H9 (cell line): Measurements from ENCODE around the gene INPP5A. TPM values are rescaled to one million over a fixed set of nuclear protein-coding genes. Genes with fewer than 3 reads are reported as not detected.

ENCODE experiments used
- DNase-seq: peaks from one replicate; pipeline ENCODE4 v3.0.0-alpha.2; 2017
- H2AFZ ChIP-seq: one replicate; pipeline ENCODE4 v1.6.1; 2013; ENCODE audit warnings: mild to moderate bottlenecking, low read length, control low read depth, moderate library complexity
- H2AK5ac ChIP-seq: 2 replicates; pipeline ENCODE4 v1.6.1; 2013; ENCODE audit warnings: low read length, control low read depth, mixed read lengths; ENCODE audit not compliant: insufficient read length
- H2BK120ac ChIP-seq: one replicate; pipeline ENCODE4 v1.6.1; 2013; ENCODE audit warnings: low read depth, mild to moderate bottlenecking, low read length, control low read depth, inconsistent platforms; ENCODE audit not compliant: poor library complexity, severe bottlenecking
- H2BK12ac ChIP-seq: 2 replicates; pipeline ENCODE4 v1.6.1; 2013; ENCODE audit warnings: low read length, control low read depth, mixed read lengths, low read depth; ENCODE audit not compliant: insufficient read length
- H2BK15ac ChIP-seq: 2 replicates; pipeline ENCODE4 v1.6.1; 2013; ENCODE audit warnings: low read depth, low read length, control low read depth
- H2BK20ac ChIP-seq: one replicate; pipeline ENCODE4 v1.6.1; 2013; ENCODE audit warnings: low read depth, mild to moderate bottlenecking, low read length, control low read depth, inconsistent platforms; ENCODE audit not compliant: poor library complexity, severe bottlenecking
- H2BK5ac ChIP-seq: 2 replicates; pipeline ENCODE4 v1.6.1; 2013; ENCODE audit warnings: low read length, control low read depth, mixed read lengths; ENCODE audit not compliant: insufficient read length
- H3K14ac ChIP-seq: 2 replicates; pipeline ENCODE4 v1.6.1; 2013; ENCODE audit warnings: low read length, control low read depth; ENCODE audit not compliant: insufficient read depth
- H3K18ac ChIP-seq: 2 replicates; pipeline ENCODE4 v1.6.1; 2013; ENCODE audit warnings: low read depth, mild to moderate bottlenecking, mixed read lengths, low read length, control low read depth; ENCODE audit not compliant: insufficient read length
- H3K23ac ChIP-seq: 2 replicates; pipeline ENCODE4 v1.6.1; 2013; ENCODE audit warnings: low read length, control low read depth, mixed read lengths, low read depth; ENCODE audit not compliant: insufficient read length
- H3K23me2 ChIP-seq: 2 replicates; pipeline ENCODE4 v1.6.1; 2013; ENCODE audit warnings: low read depth, mild to moderate bottlenecking, mixed read lengths, low read length, control low read depth; ENCODE audit not compliant: insufficient read length, poor library complexity, severe bottlenecking
- H3K27ac ChIP-seq: 2 replicates; pipeline ENCODE4 v1.5.1; 2013; ENCODE audit warnings: low read length, control low read depth, mixed read lengths, low read depth; ENCODE audit not compliant: insufficient read length
- H3K27me3 ChIP-seq: 2 replicates; pipeline ENCODE4 v1.6.1; 2013; ENCODE audit warnings: low read length, control low read depth, inconsistent platforms; ENCODE audit not compliant: insufficient read depth
- H3K4ac ChIP-seq: 2 replicates; pipeline ENCODE4 v1.6.1; 2013; ENCODE audit warnings: low read depth, mild to moderate bottlenecking, control low read depth, inconsistent platforms, low read length, moderate library complexity
- H3K4me1 ChIP-seq: 2 replicates; pipeline ENCODE4 v1.6.1; 2013; ENCODE audit warnings: low read length, control low read depth, inconsistent platforms; ENCODE audit not compliant: insufficient read depth
- H3K4me2 ChIP-seq: 2 replicates; pipeline ENCODE4 v1.6.1; 2013; ENCODE audit warnings: low read length, control low read depth, mixed read lengths; ENCODE audit not compliant: insufficient read length, insufficient read depth
- H3K56ac ChIP-seq: 2 replicates; pipeline ENCODE4 v1.6.1; 2013; ENCODE audit warnings: low read depth, mild to moderate bottlenecking, mixed read lengths, low read length, control low read depth; ENCODE audit not compliant: insufficient read length
- H3K79me1 ChIP-seq: 2 replicates; pipeline ENCODE4 v1.6.1; 2013; ENCODE audit warnings: low read depth, mild to moderate bottlenecking, moderate library complexity, low read length, control low read depth, inconsistent platforms; ENCODE audit not compliant: insufficient read depth, poor library complexity, severe bottlenecking
- H3K79me2 ChIP-seq: 2 replicates; pipeline ENCODE4 v1.6.1; 2013; ENCODE audit warnings: low read length, control low read depth, inconsistent platforms; ENCODE audit not compliant: insufficient read depth
- H3K9ac ChIP-seq: 2 replicates; pipeline ENCODE4 v1.6.1; 2013; ENCODE audit warnings: low read length, control low read depth, mixed read lengths; ENCODE audit not compliant: insufficient read length; ENCODE audit errors: extremely low read depth
- H3K9me3 ChIP-seq: one replicate; pipeline ENCODE4 v1.6.1; 2013; ENCODE audit warnings: low read depth, low read length, inconsistent platforms; ENCODE audit not compliant: control insufficient read depth
- H3T11ph ChIP-seq: one replicate; pipeline ENCODE4 v1.6.1; 2013; ENCODE audit warnings: mild to moderate bottlenecking, low read length, control low read depth, inconsistent platforms
- H4K20me1 ChIP-seq: one replicate; pipeline ENCODE4 v1.6.1; 2013; ENCODE audit not compliant: control insufficient read depth, insufficient read length, insufficient read depth
- H4K5ac ChIP-seq: 2 replicates; pipeline ENCODE4 v1.6.1; 2013; ENCODE audit warnings: low read depth, mild to moderate bottlenecking, mixed read lengths, low read length, control low read depth; ENCODE audit not compliant: insufficient read length
- H4K8ac ChIP-seq: replicated peaks from 2 replicates; pipeline ENCODE4 v1.6.1; 2013; ENCODE audit warnings: low read length, control low read depth, mixed read lengths, low read depth; ENCODE audit not compliant: insufficient read length
- H4K91ac ChIP-seq: 2 replicates; pipeline ENCODE4 v1.6.1; 2013; ENCODE audit warnings: low read depth, mild to moderate bottlenecking, moderate library complexity, mixed read lengths, low read length, control low read depth; ENCODE audit not compliant: insufficient read length
- H3K27ac Mint-ChIP-seq, 3 experiments: 2 replicates in 2 of 3; 3 replicates in 1 of 3; pipeline ENCODE4 v1.8.0; 2020 to 2021; ENCODE audit warnings: mixed read lengths in 3 of 3, mild to moderate bottlenecking in 1 of 3, moderate library complexity in 1 of 3
- H3K27me3 Mint-ChIP-seq: 2 replicates; pipeline ENCODE4 v1.8.0; 2021; ENCODE audit warnings: low read depth, mild to moderate bottlenecking, moderate library complexity, mixed read lengths
- H3K36me3 Mint-ChIP-seq, 3 experiments: 2 replicates in 2 of 3; 3 replicates in 1 of 3; pipeline ENCODE4 v1.8.0; 2020 to 2021; ENCODE audit warnings: low read depth in 3 of 3, mixed read lengths in 3 of 3; ENCODE audit not compliant: insufficient read depth in 1 of 3
- H3K4me1 Mint-ChIP-seq, 2 experiments: 2 replicates each; pipeline ENCODE4 v1.8.0; 2020; ENCODE audit warnings: mixed read lengths in 2 of 2
- H3K4me3 Mint-ChIP-seq, 2 experiments: 2 replicates in 1 of 2; 3 replicates in 1 of 2; pipeline ENCODE4 v1.8.0; 2020 to 2021; ENCODE audit warnings: mild to moderate bottlenecking in 2 of 2, mixed read lengths in 2 of 2, moderate library complexity in 1 of 2
- H3K9me3 Mint-ChIP-seq, 2 experiments: 2 replicates in 1 of 2; 3 replicates in 1 of 2; pipeline ENCODE4 v1.8.0; 2020; ENCODE audit warnings: mild to moderate bottlenecking in 2 of 2, mixed read lengths in 2 of 2, moderate library complexity in 1 of 2
- CTCF ChIP-seq: fragments of 200-600 bp; sonication (generic); conservative IDR thresholded peaks from 3 replicates; pipeline ENCODE4 v1.8.0; 2021; ENCODE audit warnings: antibody characterized with exemption, mild to moderate bottlenecking
- WGBS: extraction: QIAGEN DNeasy Blood & Tissue Kit; methylation state at CpG from one replicate; pipeline ENCODE4 v1.1.7; 2013; ENCODE audit warnings: missing lambda C conversion rate, low lambda C conversion rate, mixed read lengths; ENCODE audit not compliant: insufficient read length; ENCODE audit errors: extremely low coverage; 5-methylcytosine and 5-hydroxymethylcytosine counted together
- total RNA-seq: library from RNA; stranded (reverse); gene quantifications from 2 replicates; pipeline ENCODE4 v1.2.1, GENCODE V29; 2021

INPP5A gene
- total RNA-seq, 1 experiment from 2014 or later, result 17.7 TPM

GRCh38 chr10:132657748-132658147, 120.2 kb downstream of the INPP5A start:
- peaks cover 0 to 5% (median 2%) of the 10 kb centered on the region in 3 experiments; a peak in 1 of 7 replicates for H3K36me3 Mint-ChIP-seq
- H2BK15ac ChIP-seq, result no peak overlapping the region
- no CpG with 5 or more reads among the region's 16 CpGs for WGBS
- H3K18ac ChIP-seq, result no peak overlapping the region
- H3K23me2 ChIP-seq, result no peaks in the 10 kb centered on the region
- H4K20me1 ChIP-seq, result peaks cover 2% of the 10 kb centered on the region
- no peak overlapping the region for H3K9ac ChIP-seq
- no peaks in the 10 kb centered on the region for H3K27me3 ChIP-seq
- no peaks in the 10 kb centered on the region for H3K9me3 ChIP-seq
- H3K27me3 Mint-ChIP-seq, result no peaks in the 10 kb centered on the region
- H3K9me3 Mint-ChIP-seq, result no peaks in the 10 kb centered on the region; a peak in 1 of 5 replicates
- no peaks in the 10 kb centered on the region for H3K4me1 ChIP-seq
- H3K4me3 Mint-ChIP-seq, result no peak overlapping the region
- no peak overlapping the region for H4K5ac ChIP-seq
- H3K4me1 Mint-ChIP-seq, result 0 out of 4 replicates have a peak, but pooled peaks cover 0 to 2% of the 10 kb centered on the region in 2 experiments
- no peak overlapping the region for H4K8ac ChIP-seq
- H2AK5ac ChIP-seq, result no peak overlapping the region
- H3K27ac Mint-ChIP-seq, result no peak overlapping the region; a peak in 1 of 7 replicates
- no peak overlapping the region for H2BK5ac ChIP-seq
- H2BK12ac ChIP-seq, result no peak overlapping the region
- no peak overlapping the region for H4K91ac ChIP-seq
- no peak for DNase-seq
- H3K23ac ChIP-seq, result no peak overlapping the region
- H3K27ac ChIP-seq, result no peak overlapping the region
- H3K4ac ChIP-seq, result no peak overlapping the region
- TF ChIP-seq CTCF, result no peak
- no peak overlapping the region for H3K56ac ChIP-seq
- H2AFZ ChIP-seq, result no peak overlapping the region
- no peaks in the 10 kb centered on the region for H3K79me2 ChIP-seq
- H3K4me2 ChIP-seq, result no peak overlapping the region
- H2BK20ac ChIP-seq, result no peak overlapping the region
- H2BK120ac ChIP-seq, result no peak overlapping the region
- no peak overlapping the region for H3K14ac ChIP-seq
- H3T11ph ChIP-seq, result no peak overlapping the region
- no peaks in the 10 kb centered on the region for H3K79me1 ChIP-seq
